NCI-H2227 (cell line): Measurements from ENCODE around the gene XYLB.
"Not testable (repeated sequence)": the region's sequence is repeated elsewhere in the genome, so short reads cannot be mapped to it uniquely, and the experiment has no call there.

Experiments
- DNase-seq: peaks from one replicate; lab custom pipeline; 2025; ENCODE audit not compliant: unreplicated experiment; lab: John Stamatoyannopoulos, UW

Gene XYLB

GRCh38 chr3:38320638-38321037 is 25.9 kb upstream of the XYLB start:
- DNase-seq: not testable (repeated sequence)

- no peak for DNase-seq
Measured at GRCh38 chr3:38323060-38323459, 23.5 kb upstream of the XYLB start.

DNA sequence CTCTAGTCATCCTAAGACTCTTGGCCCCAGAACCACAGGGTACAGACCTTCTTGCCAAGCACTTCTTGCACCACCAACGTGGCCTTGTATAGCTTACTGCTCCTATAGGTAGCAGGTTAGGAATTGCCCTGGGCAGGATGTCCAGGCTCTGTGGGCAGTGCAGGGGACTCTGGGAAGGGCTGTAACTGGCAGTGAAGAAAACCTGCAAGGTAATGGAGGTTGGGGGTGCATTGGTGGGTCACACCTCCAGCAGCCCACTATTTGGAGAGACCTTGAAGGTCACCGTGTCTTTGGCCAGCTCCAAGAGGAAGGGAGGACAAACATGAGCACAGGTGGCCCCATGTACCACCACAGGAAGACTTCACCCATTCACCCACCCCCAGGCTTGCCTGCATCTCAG is 21.3 kb upstream of the XYLB start:
- no peak for DNase-seq

DNA sequence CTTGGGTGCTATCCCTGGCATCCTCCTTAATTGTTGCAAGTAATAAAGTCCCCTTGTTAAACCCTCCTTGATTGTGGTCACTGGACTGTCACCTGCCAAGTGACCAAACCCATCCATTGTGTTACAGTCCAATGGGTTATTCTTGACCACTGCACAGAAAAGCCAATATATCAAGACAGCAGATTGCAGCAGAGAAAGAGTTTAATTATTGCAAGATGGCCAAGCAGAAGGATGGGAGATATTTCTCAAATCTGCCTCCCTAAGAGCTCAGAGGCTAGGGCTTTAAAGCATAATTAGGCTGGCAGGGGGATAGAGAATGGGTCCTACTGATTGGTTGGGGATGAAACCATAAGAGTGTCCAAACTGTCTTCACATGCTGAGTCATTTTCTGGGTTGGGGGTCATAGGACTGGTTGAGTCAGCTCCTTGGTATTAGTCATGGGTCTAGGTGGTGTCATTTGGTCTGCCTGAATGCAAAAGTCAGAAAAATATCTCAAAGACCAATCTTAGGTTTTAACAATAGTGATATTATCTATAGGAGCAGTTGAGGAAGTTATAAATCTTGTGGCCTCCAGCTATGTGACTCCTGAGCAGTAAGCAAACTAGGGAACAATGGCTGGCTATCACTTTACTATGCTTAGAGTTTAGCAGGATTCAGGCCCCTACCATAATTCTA is 19.1 kb upstream of the XYLB start:
- no peak for DNase-seq

- DNase-seq: no peak
Measured at GRCh38 chr3:38331257-38332022, 15.1 kb upstream of the XYLB start.

DNA sequence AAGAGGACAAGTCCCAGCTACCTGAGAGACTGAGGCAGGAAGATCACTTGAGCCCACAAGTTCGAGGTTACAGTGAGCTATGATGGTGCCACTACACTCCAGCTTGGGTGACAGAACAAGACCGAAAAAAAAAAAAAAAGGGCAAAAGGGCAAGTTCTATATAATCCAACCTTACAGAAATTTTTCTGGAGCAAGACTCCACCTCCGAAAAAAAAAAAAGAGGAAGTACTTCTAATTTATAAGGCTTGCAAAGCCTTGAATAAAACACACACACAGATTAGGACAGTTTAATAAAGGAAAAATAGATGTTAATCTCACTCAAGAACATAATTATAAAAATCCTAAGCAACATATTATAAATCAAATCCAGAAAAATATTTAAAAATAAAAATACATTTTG is 14.4 kb upstream of the XYLB start:
- DNase-seq: no peak

- DNase-seq: no peak
Measured at GRCh38 chr3:38334142-38335055, 12.2 kb upstream of the XYLB start.

DNA sequence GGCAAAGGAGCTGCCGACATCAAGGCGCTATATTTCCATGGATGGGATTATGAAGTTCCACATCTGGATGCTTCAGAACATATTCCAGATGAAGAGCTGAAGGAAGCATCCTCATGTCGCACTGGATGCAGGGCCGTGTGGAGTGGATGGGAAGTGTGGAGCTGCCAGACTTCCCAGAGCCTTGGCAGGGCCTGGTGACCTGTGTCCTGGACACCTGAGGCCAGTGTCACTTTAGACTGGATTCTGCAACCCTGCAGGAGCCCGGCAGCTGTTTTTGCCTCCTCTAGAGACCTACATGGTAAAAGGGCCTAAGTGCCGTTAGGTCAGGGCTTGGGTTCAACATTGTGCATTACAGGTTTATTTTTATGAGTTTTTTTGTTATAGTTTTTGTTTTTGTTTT is 11.3 kb upstream of the XYLB start:
- DNase-seq: no peak

- no peak for DNase-seq
Measured at GRCh38 chr3:38337703-38338102, 8.9 kb upstream of the XYLB start.

DNA sequence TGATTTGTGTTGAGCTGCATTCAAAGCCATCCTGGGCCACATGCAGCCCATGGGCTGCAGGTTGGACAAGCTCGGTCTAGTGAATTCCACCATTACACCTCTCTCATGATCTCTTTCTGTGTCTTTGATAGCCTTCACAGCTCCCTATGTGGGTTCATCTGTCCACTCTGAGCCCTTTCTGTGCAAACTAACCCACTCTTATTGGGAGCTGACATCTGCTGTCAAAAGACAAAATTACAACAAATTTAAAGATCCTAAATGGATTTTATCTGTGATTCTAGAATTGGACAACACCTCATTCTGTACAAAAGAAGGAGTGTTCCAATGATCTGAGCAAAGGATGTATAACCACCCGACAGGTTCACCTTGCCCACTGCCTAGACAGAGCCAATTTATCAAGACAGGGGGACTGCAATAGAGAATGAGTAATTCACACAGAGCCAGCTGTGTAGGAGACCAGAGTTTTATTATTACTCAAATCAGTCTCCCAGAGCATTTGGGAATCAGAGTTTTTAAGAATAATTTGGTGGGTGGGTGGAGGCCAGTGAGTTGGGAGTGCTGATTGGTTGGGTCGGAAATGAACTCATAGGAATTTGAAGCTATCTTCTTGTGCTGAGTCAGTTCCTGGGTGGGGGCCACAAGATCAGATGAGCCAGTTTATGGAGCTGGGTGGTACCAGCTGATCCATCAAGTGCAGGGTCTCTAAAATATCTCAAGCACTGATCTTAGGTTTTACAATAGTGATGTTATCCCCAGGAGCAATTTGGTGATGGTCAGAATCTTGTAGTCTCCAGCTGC is 2.6 kb upstream of the XYLB start:
- DNase-seq: no peak

DNA sequence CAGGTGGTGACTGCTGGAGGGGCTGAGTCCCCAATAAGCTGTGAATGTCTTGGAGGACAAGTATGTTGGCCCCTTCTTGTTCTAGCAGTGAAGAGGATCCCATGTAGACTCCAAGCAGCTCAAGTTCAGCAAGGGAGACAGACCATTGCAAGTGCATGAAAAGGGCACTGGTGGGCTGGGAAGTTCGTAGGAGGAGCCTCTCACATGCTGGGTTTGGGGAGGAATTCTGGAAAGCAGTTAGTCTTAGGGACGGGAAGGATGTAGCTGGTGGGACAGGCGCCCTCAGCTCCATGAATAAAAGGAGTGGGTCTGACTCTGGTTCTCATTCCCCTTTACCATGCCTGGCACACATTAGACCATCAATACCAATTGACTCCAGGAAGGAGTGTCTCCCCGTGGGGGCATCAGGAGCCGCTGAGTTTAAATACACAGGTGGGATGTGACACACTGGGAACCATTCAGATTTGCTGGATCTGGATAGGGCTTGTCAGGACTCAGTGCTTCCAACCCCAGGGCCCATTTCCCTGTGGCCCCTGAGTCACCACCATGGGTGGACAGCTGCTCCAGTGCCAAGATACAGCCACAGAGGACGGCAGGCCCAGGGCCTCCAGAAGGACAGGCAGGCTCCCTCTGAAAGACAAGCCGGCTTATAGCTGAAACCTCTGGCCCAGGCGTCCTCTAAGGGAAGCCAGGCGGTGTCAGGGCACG is 552 bp upstream of the XYLB start:
- DNase-seq: no peak

DNA sequence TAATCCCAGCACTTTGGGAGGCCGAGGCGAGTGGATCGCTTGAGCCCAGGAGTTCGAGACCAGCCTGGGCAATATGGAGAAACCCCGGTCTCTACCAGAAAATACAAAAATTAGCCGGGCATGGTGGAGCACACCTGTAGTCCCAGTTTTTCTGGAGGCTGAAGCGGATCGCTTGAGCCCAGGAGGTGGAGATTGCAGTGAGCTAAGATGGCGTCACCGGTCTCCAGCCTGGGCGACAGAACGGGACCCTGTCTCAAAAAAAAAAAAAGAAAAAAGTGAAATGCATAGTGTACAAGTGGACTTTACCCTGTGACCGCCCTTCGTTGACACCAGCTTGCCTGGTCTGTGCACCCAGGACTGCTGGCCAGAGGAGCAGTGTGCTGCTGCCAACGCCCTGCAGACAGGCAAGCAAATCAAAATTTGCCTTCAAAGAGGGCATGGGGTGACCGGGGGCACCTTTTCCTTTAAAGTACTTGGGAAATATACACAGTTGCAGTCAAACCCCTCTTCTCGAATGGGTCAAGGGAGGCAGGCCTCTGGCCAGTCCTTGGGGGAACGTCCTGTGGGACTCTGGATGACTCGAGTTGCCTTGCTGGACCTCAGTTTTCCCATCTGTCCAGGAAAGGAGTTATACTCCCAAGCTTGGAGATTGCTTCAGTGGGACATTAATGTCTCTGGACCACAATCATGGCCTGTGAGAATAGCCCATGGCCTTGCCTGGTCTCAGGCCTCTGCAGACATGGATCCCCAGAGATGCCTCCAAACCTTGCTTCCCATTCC is 1.0 kb downstream of the XYLB start:
- no peak for DNase-seq

DNA sequence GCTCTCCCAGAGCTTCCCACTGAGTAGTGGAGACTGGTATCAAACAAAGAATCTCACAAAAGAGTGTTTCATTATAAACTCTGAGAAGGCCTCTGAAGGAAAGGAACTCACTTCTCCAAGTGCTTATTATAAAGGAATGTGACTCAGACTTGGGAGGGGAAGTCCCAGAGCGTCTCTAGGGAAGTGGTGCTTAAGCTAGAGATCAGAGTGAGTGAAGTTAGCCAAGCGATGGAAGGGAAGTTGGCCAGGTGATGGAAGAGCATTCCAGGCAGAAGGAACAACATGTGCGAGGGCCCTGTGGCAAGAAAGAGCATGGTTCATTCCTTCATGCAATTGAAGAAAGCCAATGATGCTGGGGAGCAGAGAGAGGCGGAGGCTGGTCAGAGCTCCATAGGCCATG is 2.3 kb downstream of the XYLB start:
- no peak for DNase-seq

DNA sequence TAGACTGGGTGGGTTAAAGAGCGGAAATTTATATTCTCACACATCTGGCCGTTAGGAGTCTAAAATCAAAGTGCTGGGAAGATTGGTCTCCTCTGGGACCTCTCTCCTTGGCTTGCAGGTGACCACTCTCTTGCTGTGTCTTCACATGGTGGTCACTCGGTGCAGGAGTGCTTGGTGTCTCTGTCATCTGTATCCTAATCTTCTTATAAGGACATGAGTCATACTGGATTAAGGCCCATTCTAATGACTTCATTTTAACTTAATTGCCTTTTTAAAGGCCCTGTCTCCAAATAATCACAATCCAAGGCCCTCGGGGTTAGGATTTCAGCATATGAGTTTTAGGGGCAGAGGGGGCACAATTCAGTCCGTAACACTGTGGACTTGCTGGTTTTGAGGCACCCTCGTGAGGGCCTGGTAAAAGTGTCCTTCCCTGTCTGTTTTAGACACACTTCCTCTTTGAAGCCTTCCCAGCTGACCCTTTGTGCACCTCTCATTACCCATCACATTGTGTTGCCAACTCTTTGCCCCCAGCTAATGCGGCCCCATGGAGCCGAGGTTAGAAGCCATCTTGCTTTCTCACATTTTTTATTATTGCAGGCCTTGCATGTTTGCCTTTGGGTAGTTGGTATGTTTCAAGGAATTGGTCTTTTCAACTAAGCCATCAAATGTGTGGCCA is 3.2 kb downstream of the XYLB start:
- no peak for DNase-seq

GRCh38 chr3:38353151-38353550 is 6.6 kb downstream of the XYLB start:
- DNase-seq: no peak

GRCh38 chr3:38354588-38355330 is 8.2 kb downstream of the XYLB start:
- DNase-seq: no peak

GRCh38 chr3:38359038-38359437 is 12.5 kb downstream of the XYLB start:
- no peak for DNase-seq

- DNase-seq: no peak
Measured at GRCh38 chr3:38360345-38360744, 13.8 kb downstream of the XYLB start.
